Colonic mucosa (tissue), 4 donors: ENCODE measurements around the gene TBC1D22A. TPM values are rescaled to one million over a fixed set of nuclear protein-coding genes. Genes with fewer than 3 reads are reported as not detected.

Source experiments
- DNase-seq: peaks from one replicate; pipeline ENCODE4 v3.0.0-alpha.2; 2020
- H3K27ac ChIP-seq: fragments of 200-600 bp; one replicate; pipeline ENCODE4 v1.8.0; 2021
- H3K27me3 ChIP-seq: fragments of 200-600 bp; one replicate; pipeline ENCODE4 v1.8.0; 2021
- H3K36me3 ChIP-seq: fragments of 200-600 bp; one replicate; pipeline ENCODE4 v1.8.0; 2021
- H3K4me1 ChIP-seq: fragments of 200-600 bp; one replicate; pipeline ENCODE4 v1.8.0; 2021; ENCODE audit warnings: mild to moderate bottlenecking
- H3K4me3 ChIP-seq: fragments of 200-600 bp; one replicate; pipeline ENCODE4 v1.8.0; 2021
- H3K9ac ChIP-seq, 2 donors: one replicate each; pipeline ENCODE4 v1.7.0; 2013; ENCODE audit warnings: control low read depth in 2 of 2, low read depth in 2 of 2, low read length in 2 of 2
- H3K9me3 ChIP-seq: fragments of 200-600 bp; one replicate; pipeline ENCODE4 v1.8.0; 2021
- CTCF ChIP-seq: fragments of 200-600 bp; IDR thresholded peaks from one replicate; pipeline ENCODE4 v1.8.0; 2022; ENCODE audit warnings: antibody characterized with exemption, mild to moderate bottlenecking
- intact Hi-C: fragments of 100-400 bp; cut with DNase I; formaldehyde crosslinking; loops from one replicate; pipeline ENCODE4 v1.14.1; 2022
- total RNA-seq, 2 donors: library from RNA; stranded (reverse); fragmentation: NEBNext Ultra II Directional in 1 of 2; extraction: Animal tissue kit (Norgen Biotek cat#: 25700) in 1 of 2; gene quantifications; one replicate each; pipeline ENCODE4 v1.2.1, GENCODE V29; 2021
- donor health status: healthy.
- donor health status: DM: no; HTN: no; CAD: no.
- donor health status: DM: no; HTN: no; CAD: no.

Gene TBC1D22A
- total RNA-seq, 2 donors from 2014 or later = 34.2 to 36.4 TPM

GRCh38 chr22:47189056-47189916 lies 426.8 kb downstream of the TBC1D22A start:
- no peaks in the 10 kb centered on the region for H3K36me3 ChIP-seq
- no peaks in the 10 kb centered on the region for H3K9me3 ChIP-seq
- intact Hi-C loops = no loop called here
- no peak overlapping the region for H3K27ac ChIP-seq
- H3K4me1 ChIP-seq = no peaks in the 10 kb centered on the region
- no peak for TF ChIP-seq CTCF
- H3K27me3 ChIP-seq = no peaks in the 10 kb centered on the region
- H3K9ac ChIP-seq = no peak overlapping the region
- DNase-seq = no peak
- H3K4me3 ChIP-seq = no peak overlapping the region

GRCh38 chr22:47190276-47190956 lies 428.0 kb downstream of the TBC1D22A start:
- H3K36me3 ChIP-seq = no peaks in the 10 kb centered on the region
- no peaks in the 10 kb centered on the region for H3K27me3 ChIP-seq
- no peak overlapping the region for H3K4me3 ChIP-seq
- no peak for DNase-seq
- no peak overlapping the region for H3K27ac ChIP-seq
- no peak for TF ChIP-seq CTCF
- intact Hi-C loops = no loop called here
- no peaks in the 10 kb centered on the region for H3K9me3 ChIP-seq
- H3K4me1 ChIP-seq = no peaks in the 10 kb centered on the region
- no peak overlapping the region for H3K9ac ChIP-seq

GRCh38 chr22:47190957-47191670 lies 428.7 kb downstream of the TBC1D22A start:
- Histone ChIP-seq H3K4me1 (no peaks in the 10 kb centered on the region), H3K27ac (no peak overlapping the region), H3K9me3 (no peaks in the 10 kb centered on the region), H3K36me3 (no peaks in the 10 kb centered on the region), H3K27me3 (no peaks in the 10 kb centered on the region), H3K9ac (no peak overlapping the region), H3K4me3 (no peak overlapping the region)
- DNase-seq = no peak
- TF ChIP-seq CTCF = no peak
- intact Hi-C loops = no loop called here

DNA sequence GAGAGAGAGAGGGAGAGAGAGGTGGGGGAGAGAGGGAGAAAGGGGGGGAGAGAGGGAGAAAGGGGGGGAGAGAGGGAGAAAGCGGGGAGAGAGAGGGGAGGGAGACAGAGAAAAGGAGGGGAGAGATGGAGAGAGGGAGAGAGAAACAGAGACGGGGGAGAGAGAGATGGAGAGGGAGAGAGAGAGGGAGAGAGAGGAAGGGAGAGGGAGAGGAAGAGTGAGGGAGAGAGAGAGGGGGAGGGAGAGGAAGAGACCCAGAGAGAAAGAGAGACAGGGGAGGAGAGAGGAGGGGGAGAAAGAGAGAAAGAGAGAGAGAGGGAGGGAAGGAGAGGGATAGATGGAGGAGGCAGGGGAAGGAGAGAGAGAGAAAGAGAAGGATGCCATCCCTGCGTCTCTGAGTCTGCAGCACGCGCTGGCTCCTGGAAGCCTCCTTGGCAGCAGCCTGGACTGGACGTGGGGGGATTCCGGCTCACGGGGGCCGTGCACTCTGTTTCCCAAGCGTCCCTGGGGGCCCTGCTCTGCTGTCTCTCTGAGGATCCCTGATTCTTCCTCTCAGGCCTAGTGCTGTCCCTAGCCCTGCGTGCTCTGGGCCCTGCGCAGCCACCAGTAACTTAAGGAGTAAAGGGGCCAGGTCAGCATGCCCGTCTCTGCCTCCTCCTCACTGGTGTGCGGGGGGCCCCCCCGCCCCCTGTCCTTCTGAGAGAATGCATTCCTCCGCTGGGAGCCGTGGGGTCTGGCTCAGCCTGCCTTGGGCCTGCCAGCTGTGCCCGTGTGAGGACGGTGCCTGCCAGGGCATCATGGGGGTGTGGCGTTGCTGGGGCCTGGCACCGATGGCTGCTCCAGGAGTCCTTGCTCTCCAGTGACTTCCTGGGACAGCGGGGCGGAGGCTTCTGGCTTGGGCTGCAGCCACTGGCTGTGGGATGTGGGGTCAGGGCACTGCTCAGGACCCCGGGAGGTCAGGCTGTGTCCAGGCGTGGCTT lies 429.5 kb downstream of the TBC1D22A start:
- Histone ChIP-seq H3K9me3 (no peaks in the 10 kb centered on the region), H3K36me3 (no peaks in the 10 kb centered on the region), H3K4me3 (no peak overlapping the region), H3K9ac (no peak overlapping the region), H3K4me1 (no peaks in the 10 kb centered on the region), H3K27me3 (no peaks in the 10 kb centered on the region), H3K27ac (no peak overlapping the region)
- intact Hi-C loops = no loop called here
- peak; percentile 26 for DNase-seq
- no peak for TF ChIP-seq CTCF
